HG03139 (cell line): ENCODE data around the gene LRRC47.

Experiments used
- ATAC-seq: cut with Tn5 transposase; IDR thresholded peaks from one replicate; pipeline ENCODE4 v1.9.1; 2021; ENCODE audit not compliant: unreplicated experiment

Gene LRRC47

GRCh38 chr1:3787349-3787715, 9.0 kb downstream of the LRRC47 start:
- no peak for ATAC-seq

- ATAC-seq, result no peak
Measured at GRCh38 chr1:3786468-3787348, 9.6 kb downstream of the LRRC47 start.

GRCh38 chr1:3785456-3786157, 10.7 kb downstream of the LRRC47 start:
- no peak for ATAC-seq

GRCh38 chr1:3785045-3785444, 11.3 kb downstream of the LRRC47 start:
- no peak for ATAC-seq

DNA sequence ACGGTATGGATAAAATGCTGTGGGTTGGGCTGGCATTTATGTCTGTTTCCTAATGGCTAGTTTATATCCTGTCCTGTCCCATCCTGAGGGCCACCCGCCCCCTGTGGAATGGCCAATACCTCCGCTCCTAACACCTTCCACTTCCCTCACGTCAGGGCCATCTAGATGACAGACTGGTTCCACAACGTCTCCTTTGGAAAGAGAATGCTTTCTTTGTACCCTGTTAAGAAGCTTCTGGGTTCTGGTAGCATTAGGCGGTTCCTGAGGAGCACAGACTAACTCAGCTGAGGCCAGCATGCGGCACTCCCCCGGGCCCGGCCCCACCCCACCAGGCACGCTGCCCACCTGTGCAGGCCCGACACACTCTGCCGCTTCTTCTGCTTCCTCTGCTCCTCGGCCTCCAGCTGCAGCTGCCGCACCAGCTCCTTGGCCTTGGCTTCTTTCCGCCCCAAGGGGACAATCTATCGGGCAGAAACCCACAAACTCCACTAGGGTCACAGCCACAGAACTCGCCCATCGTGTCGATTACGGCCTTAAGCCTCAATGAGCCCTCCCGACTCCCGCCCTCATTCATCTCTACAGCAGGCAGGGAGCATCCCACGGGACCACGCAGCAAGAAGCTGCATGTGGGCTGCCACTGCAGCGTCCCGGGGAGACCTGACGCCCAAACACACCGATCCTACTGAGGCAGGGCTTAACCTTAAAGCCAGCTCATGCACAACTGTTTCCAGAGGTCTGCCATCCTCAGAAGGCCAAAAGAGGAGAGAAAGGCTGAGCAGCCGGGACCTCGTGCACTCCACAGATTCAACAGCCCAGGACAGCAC, 12.4 kb downstream of the LRRC47 start:
- no peak for ATAC-seq

- ATAC-seq, result no peak
Measured at GRCh38 chr1:3780901-3781300, 15.4 kb downstream of the LRRC47 start.

DNA sequence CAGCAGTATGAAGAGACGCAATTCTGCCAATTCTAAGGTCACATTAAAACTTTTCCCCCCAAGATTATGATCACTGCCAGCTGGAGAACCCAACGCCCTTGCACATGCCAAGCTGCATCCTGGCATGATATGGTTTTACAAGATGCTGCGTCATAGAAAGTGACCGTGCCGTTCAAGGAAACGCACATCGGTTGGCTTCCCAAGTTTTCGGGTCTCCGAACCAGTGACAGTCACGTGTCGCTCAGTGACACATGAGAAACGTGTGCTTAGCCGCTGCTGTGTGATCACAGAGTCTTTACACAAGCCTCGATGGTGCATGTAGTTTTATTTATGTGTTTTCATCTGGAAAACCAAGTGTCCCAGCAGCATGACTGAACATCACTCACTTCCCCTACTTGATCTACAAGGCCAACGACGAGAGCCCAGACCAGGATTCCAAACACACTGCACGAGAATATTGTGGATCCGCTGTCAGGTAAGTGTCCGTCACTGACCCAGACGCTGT, 16.3 kb downstream of the LRRC47 start:
- no peak for ATAC-seq

DNA sequence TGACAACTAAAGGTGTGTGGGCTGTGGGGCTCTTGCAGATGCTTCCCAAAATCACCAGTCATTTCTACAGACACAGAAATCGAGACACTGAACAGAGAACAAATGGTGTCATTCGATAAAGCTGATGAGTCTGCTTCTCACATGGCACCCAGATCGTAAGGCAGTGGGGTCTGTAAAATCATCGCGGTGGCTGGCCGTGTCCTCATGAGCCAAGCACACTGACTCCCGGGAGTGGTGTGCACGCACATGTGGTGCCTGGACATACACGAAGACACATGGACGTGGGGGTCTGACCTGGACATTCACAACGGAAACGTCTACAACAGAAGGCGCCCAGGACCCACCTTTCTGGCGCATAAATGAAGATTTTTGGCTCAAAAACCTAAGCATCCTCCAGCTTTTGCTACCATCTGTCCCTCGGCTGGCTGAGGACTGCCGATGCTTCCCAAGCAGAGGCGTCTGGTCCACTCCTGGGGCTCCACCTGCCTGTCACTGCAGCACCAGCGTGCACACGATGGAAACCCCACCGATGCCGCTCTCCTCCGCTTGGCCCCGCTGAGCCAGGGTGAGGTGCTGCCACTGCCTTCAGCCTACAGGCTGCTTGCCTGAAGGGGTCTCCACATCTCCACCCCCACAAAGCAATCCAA, 16.9 kb downstream of the LRRC47 start:
- no peak for ATAC-seq

DNA sequence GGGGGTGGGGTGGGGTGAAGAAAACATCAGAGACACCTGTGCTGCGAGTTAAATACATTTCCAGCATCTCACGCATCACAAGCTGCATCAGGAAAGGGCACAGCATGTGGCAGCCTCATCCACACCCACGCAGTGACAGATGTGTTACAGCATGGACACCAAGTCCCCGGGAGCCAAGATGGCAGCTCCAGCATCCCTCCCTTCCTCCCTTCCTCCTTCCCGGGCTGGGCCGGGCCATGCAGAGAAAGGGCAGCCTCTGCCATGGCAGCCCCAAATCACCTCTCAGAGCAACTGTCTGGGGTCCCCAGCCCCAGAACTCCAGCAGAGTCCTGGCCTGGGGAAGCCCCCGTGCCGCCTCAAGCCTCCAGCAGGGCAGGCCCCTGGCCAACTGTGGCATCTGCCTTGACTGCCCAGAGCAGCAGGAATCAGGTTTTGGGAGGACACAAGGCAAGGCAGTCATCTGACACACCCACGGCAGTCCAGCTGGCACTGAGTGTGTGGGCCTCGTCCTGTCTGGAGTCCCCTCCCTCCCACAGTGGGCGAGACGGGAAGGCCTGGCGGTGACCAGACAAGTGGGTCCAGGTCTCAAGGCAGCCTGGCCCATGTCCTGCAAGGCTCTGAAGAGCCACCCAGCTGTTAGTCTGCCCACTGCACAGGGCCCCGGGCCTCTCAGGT, 17.6 kb downstream of the LRRC47 start:
- no peak for ATAC-seq

DNA sequence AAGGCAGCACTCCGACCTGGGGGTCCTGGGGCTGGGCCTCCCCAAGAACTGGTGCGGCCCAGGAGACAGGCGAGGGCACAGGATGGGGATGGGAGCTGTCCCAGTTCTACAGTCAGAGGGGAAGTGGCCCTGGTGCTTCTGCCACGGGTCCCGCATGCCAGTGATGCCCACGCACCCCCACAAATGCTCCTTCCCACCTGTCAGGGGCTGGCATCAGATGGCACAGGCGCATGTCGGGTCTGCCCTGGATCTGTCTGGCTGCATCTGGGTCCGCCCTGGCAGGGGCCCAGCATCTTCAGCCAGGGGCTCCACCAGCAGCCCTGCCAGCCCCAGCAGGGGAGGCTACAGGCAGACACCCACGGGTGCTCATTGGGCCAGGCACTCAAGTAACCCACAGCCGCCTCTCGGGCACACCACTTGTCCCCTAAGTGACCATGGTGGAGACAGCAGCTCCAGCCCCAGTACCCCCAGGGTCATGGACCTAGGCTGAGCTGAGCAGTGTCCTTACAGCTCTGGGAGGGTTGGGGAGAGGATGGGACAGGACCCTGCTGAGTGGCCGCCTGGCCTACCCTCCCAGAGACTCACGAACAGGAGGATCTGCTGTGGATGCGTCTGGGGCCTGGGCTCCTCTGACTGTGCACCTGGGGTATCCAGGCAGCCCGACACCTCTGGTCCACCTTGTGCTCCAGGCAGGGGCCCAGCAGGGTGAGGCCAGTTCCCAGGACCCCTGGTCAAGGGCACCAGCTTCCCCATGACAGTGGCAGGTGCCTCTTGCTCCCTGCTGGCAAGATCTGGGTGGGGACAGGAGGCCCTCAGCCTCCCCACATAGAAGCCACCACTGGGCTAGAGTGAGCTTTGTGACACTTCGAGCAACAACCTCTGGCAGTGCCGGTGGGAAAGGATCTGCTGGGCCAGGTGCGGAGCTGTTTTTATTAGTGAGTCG, 18.4 kb downstream of the LRRC47 start:
- no peak for ATAC-seq

DNA sequence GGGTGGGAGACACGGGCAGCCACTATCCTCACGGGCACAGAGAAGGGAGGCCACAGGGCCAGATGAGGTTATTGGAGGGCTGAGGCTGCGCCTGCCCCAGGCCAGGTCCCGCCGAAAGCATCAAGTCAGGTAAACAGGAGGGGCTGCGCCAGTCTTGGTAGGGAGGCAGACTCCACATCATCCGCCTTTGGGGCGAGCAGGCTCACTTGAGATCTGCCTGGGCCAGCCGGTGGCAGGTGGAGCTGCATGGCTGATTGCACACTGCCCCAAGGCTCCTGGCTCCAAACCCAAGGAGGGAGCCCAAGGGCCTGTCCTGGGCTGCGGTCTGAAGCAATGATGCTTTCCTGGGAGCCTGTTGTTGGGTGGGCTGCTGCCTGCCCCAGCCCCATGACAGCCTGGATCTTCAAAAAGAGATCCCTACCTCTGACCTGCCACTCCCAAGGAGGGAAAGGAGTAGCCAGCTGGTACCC, 19.2 kb downstream of the LRRC47 start:
- no peak for ATAC-seq

DNA sequence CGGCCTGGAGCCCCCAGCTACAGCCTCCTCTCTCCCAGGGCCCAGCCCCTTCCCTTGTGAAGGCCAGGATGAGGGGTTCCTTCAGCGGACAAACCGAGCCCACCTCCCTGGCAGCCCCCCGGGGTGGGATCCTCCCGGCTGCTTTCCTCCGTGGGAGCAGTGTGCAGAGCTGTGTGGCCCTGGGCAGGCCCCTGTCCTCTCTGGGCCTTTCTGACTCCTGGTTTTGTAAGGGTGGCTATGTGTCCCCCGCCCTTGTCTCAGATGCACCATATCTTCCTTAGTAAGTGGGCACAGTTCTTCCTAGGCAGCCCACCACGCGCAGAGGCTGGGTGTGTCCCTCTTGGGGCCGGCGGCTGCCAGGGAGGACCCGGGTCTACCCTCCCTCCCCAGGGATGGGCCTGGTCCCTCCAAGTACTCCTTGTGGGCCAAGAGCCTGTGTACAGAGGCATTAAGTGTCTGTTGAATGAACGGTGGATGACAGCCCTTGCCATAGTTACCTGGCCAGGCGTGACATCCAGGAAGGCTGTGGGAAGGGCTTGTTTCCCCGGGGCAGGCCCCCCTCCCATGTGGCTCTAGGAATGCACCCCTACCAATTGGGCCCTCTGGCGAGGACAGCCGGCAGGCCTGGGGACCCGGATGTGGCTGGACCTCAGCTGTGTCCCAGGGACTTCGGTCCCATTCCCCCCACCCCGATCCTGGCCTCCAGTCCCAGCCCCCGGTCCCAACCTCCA, 19.9 kb downstream of the LRRC47 start:
- no peak for ATAC-seq

- no peak for ATAC-seq
Measured at GRCh38 chr1:3775490-3776230, 20.6 kb downstream of the LRRC47 start.

DNA sequence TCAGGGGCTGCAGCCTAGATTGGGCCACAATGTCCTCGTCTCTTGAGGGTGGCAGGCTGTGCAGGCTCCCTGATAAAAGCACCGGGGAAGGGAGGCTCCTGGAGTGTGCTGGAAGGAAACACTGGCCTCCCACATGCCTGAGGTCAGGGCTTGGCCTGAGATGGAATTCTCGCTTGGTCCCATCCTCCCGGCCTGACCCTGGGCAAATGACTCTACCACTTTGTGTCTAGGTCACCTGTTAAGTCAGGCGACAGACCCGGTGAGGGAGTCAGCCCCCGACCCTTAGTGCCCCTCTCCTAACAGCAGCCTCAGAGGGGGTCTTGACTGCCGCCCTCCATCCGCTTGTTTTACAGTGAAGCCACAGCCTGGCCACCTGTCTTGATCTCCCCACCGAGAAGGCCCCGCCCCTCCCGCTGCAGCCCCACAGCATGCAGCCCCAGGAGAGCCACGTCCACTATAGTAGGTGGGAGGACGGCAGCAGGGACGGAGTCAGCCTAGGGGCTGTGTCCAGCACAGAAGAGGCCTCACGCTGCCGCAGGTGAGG, 21.3 kb downstream of the LRRC47 start:
- ATAC-seq, result no peak

GRCh38 chr1:3774276-3774945, 21.9 kb downstream of the LRRC47 start:
- ATAC-seq, result no peak

DNA sequence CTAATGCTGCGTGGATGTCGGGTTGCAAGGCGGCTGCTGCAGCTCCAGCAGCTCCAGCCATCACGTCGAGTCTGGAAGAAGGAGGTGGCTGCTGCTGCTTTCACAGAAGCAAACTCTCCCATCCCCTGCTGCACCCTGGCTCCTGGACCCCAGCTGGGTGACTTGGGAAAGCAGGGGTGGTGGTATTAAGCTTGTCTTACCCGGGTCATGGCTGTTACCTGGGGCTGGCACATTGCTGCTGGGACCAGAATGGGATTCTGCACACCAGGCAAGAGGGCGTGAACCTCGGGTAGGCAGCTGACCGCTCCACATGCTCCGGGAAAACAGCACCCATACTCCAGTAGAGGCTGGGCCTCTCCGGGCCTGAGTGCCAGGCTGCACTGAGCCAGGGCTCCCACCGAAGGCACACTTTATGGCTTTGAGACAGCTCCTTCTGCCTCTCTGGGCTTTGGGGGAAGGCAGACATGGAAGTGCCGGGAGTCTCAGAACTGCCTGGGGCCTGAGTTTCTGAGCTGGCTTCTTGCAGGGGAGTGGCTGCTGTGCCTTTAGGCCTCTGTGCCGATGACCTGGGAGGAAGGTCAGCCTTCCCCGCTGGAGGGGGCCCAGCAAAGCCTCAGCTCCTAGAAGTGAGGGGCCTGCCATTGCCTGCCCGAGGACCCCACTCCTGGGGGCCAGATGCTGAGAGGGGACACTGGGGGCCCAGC, 22.6 kb downstream of the LRRC47 start:
- ATAC-seq, result no peak
